ENCODE results near the gene PTGR3. TPM values are rescaled to one million over a fixed set of nuclear protein-coding genes. Genes with fewer than 3 reads are reported as not detected.

The PTGR3 gene
- total RNA-seq, 6 experiments from 2014 or later = 37.9 to 47.5 (median 41.8) TPM

- no peak for TF ChIP-seq CTCF (IDR thresholded peaks at IDR 0.05)
- Mint-ChIP-seq H3K4me3 (no peak overlapping the region), H3K27me3 (ENCODE audit: insufficient read depth) (peaks cover 39% of the 10 kb centered on the region), H3K9me3 (no peaks in the 10 kb centered on the region), H3K4me1 (ENCODE audit: low read depth) (peaks cover 32% of the 10 kb centered on the region), H3K27ac (no peak overlapping the region), H3K36me3 (ENCODE audit: low read depth) (no peaks in the 10 kb centered on the region)
- DNase-seq = no peak
Observed at GRCh38 chr18:75162978-75163377, 46.0 kb downstream of the PTGR3 start.

DNA sequence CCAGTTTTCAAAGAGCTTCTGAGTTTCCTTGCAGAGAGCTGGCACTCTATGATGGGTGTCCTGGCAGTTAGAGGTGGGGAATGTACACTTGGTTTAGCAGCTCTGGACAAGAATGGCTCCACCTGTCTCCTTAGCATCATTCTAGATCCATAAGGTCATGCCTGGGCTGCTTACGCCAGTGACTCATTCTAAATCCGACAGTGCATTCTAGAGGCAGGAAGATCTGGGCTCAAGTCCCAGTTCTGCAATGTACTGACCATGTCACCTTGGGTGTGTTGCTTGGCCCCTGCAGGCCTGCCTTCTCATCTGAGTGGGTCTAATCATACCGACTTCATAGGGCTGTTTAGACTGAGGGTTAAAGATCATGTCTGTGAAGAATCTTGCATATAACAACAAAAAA lies 46.5 kb downstream of the PTGR3 start:
- Mint-ChIP-seq H3K36me3 (ENCODE audit: low read depth) (no peaks in the 10 kb centered on the region), H3K4me1 (ENCODE audit: low read depth) (peaks cover 32% of the 10 kb centered on the region), H3K27me3 (ENCODE audit: insufficient read depth) (peaks cover 39% of the 10 kb centered on the region), H3K4me3 (peak overlapping the region; percentile 88; the same call in 1 of the 2 replicates), H3K9me3 (no peaks in the 10 kb centered on the region), H3K27ac (no peak overlapping the region)
- DNase-seq = peak; percentile 57
- no peak for TF ChIP-seq CTCF (IDR thresholded peaks at IDR 0.05)

DNA sequence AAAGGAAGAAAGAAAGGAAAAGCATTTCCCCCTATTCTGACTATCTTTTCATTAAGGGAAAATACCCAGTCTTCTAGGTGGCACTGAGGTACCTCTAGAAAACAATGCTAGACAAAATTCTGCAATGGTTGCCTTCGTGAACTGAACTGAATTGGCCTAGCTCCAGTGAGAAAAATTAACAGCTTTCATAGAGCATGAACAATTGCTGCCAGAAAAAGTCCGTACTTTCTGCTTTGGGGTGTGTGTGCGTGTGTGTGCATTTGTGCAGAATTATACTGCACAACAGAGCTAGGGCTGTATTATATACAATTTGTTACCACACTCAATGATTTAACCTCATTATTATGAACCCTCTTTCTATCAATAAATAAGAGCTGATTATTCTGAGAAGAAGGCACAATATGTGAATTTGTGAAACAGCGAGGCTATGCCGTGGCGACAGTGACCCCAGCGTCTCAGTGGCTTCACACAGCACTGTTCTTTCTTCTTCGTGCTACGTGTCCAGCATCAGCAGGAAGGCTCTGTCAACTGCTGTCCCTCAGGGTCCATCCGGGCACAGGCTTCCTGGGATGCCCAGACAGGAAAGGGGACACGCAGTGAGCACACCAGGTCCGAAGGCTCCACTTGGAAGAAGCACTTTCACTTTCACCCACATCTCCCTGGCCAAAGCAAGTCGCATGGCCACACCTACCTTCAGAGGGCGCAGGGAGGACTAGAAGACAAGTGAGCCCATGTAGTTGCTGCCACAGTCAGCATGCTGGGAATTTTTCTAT lies 47.5 kb downstream of the PTGR3 start:
- Mint-ChIP-seq H3K4me1 (ENCODE audit: low read depth) (peaks cover 32% of the 10 kb centered on the region), H3K9me3 (no peaks in the 10 kb centered on the region), H3K4me3 (peak overlapping the region; percentile 88), H3K27me3 (ENCODE audit: insufficient read depth) (peaks cover 34% of the 10 kb centered on the region), H3K36me3 (ENCODE audit: low read depth) (no peaks in the 10 kb centered on the region), H3K27ac (no peak overlapping the region)
- no peak for DNase-seq
- no peak for TF ChIP-seq CTCF (IDR thresholded peaks at IDR 0.05)

DNA sequence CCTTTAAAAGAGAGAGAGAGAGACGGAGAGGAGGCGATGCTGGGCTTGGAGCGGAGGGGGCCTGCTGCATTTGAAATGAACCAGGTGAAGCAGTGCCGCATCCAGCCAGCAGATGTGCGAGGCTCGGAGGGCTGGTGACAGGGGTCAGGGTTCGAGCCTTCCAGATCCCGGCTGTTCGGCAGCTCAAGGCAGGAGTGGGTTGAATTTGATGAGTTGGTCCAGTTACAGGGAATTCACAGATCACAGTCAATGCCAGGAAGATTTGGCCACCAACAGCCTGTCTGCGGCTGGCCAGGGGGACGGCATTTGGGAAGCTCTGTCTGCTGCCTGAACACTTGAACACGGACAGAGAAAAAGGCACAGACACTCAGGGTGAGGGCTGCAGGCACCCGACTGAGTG lies 48.6 kb downstream of the PTGR3 start:
- Mint-ChIP-seq H3K4me1 (ENCODE audit: low read depth) (peaks cover 32% of the 10 kb centered on the region), H3K36me3 (ENCODE audit: low read depth) (no peaks in the 10 kb centered on the region), H3K4me3 (peak overlapping the region; percentile 71), H3K9me3 (no peaks in the 10 kb centered on the region), H3K27ac (no peak overlapping the region), H3K27me3 (ENCODE audit: insufficient read depth) (peaks cover 34% of the 10 kb centered on the region)
- DNase-seq = no peak
- TF ChIP-seq CTCF (IDR thresholded peaks at IDR 0.05) = no peak

GRCh38 chr18:75159646-75160356 lies 49.1 kb downstream of the PTGR3 start:
- TF ChIP-seq CTCF (IDR thresholded peaks at IDR 0.05) = no peak
- Mint-ChIP-seq H3K9me3 (peaks cover 4% of the 10 kb centered on the region), H3K27ac (no peak overlapping the region), H3K36me3 (ENCODE audit: low read depth) (peaks cover 5% of the 10 kb centered on the region), H3K4me3 (peak overlapping the region; percentile 71), H3K4me1 (ENCODE audit: low read depth) (peaks cover 32% of the 10 kb centered on the region), H3K27me3 (ENCODE audit: insufficient read depth) (peaks cover 30% of the 10 kb centered on the region)
- DNase-seq = no peak
